ENCODE data around the gene ERBIN. TPM values are rescaled to one million over a fixed set of nuclear protein-coding genes. Genes with fewer than 3 reads are reported as not detected.

Gene ERBIN
- polyA plus RNA-seq, 1 donor from 2014 or later, result 28.4 TPM

GRCh38 chr5:65924366-65925043 lies 1.9 kb upstream of the ERBIN start:
- peaks cover 6% of the 10 kb centered on the region for H3F3A ChIP-seq (ENCODE audit: insufficient read depth, low read length, poor library complexity, severe bottlenecking)
- peak overlapping the region; percentile 97 for H3K9ac ChIP-seq (ENCODE audit: low read length)
- peak overlapping the region; percentile 74 for H3K4me3 ChIP-seq (ENCODE audit: low read length)
- peak; percentile 19 for TF ChIP-seq MXI1 (conservative IDR thresholded peaks at IDR 0.05; ENCODE audit: poor library complexity, severe bottlenecking)
- TF ChIP-seq REST (IDR thresholded peaks at IDR 0.05; ENCODE audit: borderline replicate concordance), result no peak
- TF ChIP-seq SMC3 (conservative IDR thresholded peaks at IDR 0.05; ENCODE audit: poor library complexity), result no peak
- no peak for TF ChIP-seq RAD21 (conservative IDR thresholded peaks at IDR 0.05)
- no peak for TF ChIP-seq TAF1 (IDR thresholded peaks at IDR 0.05; ENCODE audit: low read depth)
- TF ChIP-seq POLR2AphosphoS5 (IDR thresholded peaks at IDR 0.05), result no peak
- TF ChIP-seq CTCF (IDR thresholded peaks at IDR 0.05; ENCODE audit: poor library complexity, severe bottlenecking), result no peak
- peaks cover 6% of the 10 kb centered on the region for H4K20me1 ChIP-seq (ENCODE audit: insufficient read depth)
- H2AFZ ChIP-seq (ENCODE audit: low read depth, low read length), result peak overlapping the region; percentile 88
- H3K27ac ChIP-seq (ENCODE audit: low read length), result peak overlapping the region; percentile 98
- peak overlapping the region; percentile 66 for H3K4me2 ChIP-seq (ENCODE audit: low read length)
- no peaks in the 10 kb centered on the region for H3K36me3 ChIP-seq (ENCODE audit: insufficient read depth, low read length)
- H3K79me2 ChIP-seq (replicated peaks; ENCODE audit: insufficient read depth, low read length), result peaks cover 31% of the 10 kb centered on the region
- H3K9me2 ChIP-seq (ENCODE audit: insufficient read depth, low read length), result no peaks in the 10 kb centered on the region
- H3K27me3 ChIP-seq (ENCODE audit: insufficient read depth, low read depth, low read length), result no peaks in the 10 kb centered on the region
- no peaks in the 10 kb centered on the region for H3K9me3 ChIP-seq (ENCODE audit: low read length)

GRCh38 chr5:65925044-65925600 lies 1.3 kb upstream of the ERBIN start:
- Histone ChIP-seq H3K9me3 (ENCODE audit: low read length) (no peaks in the 10 kb centered on the region), H3K9me2 (ENCODE audit: insufficient read depth, low read length) (no peaks in the 10 kb centered on the region), H2AFZ (ENCODE audit: low read depth, low read length) (peak overlapping the region; percentile 88), H3K79me2 (replicated peaks; ENCODE audit: insufficient read depth, low read length) (peaks cover 37% of the 10 kb centered on the region), H3K4me3 (ENCODE audit: low read length) (peak overlapping the region; percentile 74), H4K20me1 (ENCODE audit: insufficient read depth) (peaks cover 6% of the 10 kb centered on the region), H3K27me3 (ENCODE audit: insufficient read depth, low read depth, low read length) (no peaks in the 10 kb centered on the region), H3K9ac (ENCODE audit: low read length) (peak overlapping the region; percentile 97), H3K4me2 (ENCODE audit: low read length) (peak overlapping the region; percentile 66), H3K36me3 (ENCODE audit: insufficient read depth, low read length) (no peaks in the 10 kb centered on the region), H3K27ac (ENCODE audit: low read length) (peak overlapping the region; percentile 98), H3F3A (ENCODE audit: insufficient read depth, low read length, poor library complexity, severe bottlenecking) (peaks cover 6% of the 10 kb centered on the region)
- TF ChIP-seq MXI1 (conservative IDR thresholded peaks at IDR 0.05; ENCODE audit: poor library complexity, severe bottlenecking), result no peak
- TF ChIP-seq POLR2AphosphoS5 (IDR thresholded peaks at IDR 0.05), result peak; percentile 49
- TF ChIP-seq SMC3 (conservative IDR thresholded peaks at IDR 0.05; ENCODE audit: poor library complexity), result no peak
- TF ChIP-seq EZH2 (IDR thresholded peaks at IDR 0.05; ENCODE audit: borderline replicate concordance, insufficient read depth, low read length, poor library complexity, severe bottlenecking), result no peak
- peak; percentile 8 for TF ChIP-seq CTCF (IDR thresholded peaks at IDR 0.05; ENCODE audit: poor library complexity, severe bottlenecking)
- TF ChIP-seq TAF1 (IDR thresholded peaks at IDR 0.05; ENCODE audit: low read depth), result peak; percentile 72
- peak; percentile 10 for TF ChIP-seq EP300 (conservative IDR thresholded peaks at IDR 0.05; ENCODE audit: poor library complexity, severe bottlenecking)
- no peak for TF ChIP-seq RAD21 (conservative IDR thresholded peaks at IDR 0.05)
- peak; percentile 90 for TF ChIP-seq REST (IDR thresholded peaks at IDR 0.05; ENCODE audit: borderline replicate concordance)
